ENCODE measurements around the gene EIF2D.

EIF2D gene

GRCh38 chr1:206550446-206550845, 61.8 kb downstream of the EIF2D start:
- H3K79me2 ChIP-seq = no peaks in the 10 kb centered on the region
- no peaks in the 10 kb centered on the region for H3K27me3 ChIP-seq (ENCODE audit: control insufficient read depth, insufficient read depth, low read length)
- H3K4me3 ChIP-seq (ENCODE audit: low read depth, low read length) = no peak overlapping the region
- no peak for TF ChIP-seq CTCF (IDR thresholded peaks at IDR 0.05)
- H3K36me3 ChIP-seq (ENCODE audit: control insufficient read depth, insufficient read depth, low read length) = no peaks in the 10 kb centered on the region
- no peak overlapping the region for H3K27ac ChIP-seq
- no peak overlapping the region for H3K4me2 ChIP-seq (ENCODE audit: low read length)
- no peak overlapping the region for H3K9ac ChIP-seq
- no peaks in the 10 kb centered on the region for H3K9me3 ChIP-seq (ENCODE audit: control insufficient read depth, low read length)
- no peaks in the 10 kb centered on the region for H3K4me1 ChIP-seq
- no peak overlapping the region for H2AFZ ChIP-seq

GRCh38 chr1:206547104-206547503, 65.2 kb downstream of the EIF2D start:
- H2AFZ ChIP-seq = no peak overlapping the region
- H3K27me3 ChIP-seq (ENCODE audit: control insufficient read depth, insufficient read depth, low read length) = no peaks in the 10 kb centered on the region
- TF ChIP-seq CTCF (IDR thresholded peaks at IDR 0.05) = no peak
- no peak overlapping the region for H3K4me3 ChIP-seq (ENCODE audit: low read depth, low read length)
- no peak overlapping the region for H3K27ac ChIP-seq
- no peak overlapping the region for H3K4me2 ChIP-seq (ENCODE audit: low read length)
- no peaks in the 10 kb centered on the region for H3K9me3 ChIP-seq (ENCODE audit: control insufficient read depth, low read length)
- H3K4me1 ChIP-seq = no peaks in the 10 kb centered on the region
- H3K9ac ChIP-seq = no peak overlapping the region
- H3K79me2 ChIP-seq = no peaks in the 10 kb centered on the region
- no peaks in the 10 kb centered on the region for H3K36me3 ChIP-seq (ENCODE audit: control insufficient read depth, insufficient read depth, low read length)

DNA sequence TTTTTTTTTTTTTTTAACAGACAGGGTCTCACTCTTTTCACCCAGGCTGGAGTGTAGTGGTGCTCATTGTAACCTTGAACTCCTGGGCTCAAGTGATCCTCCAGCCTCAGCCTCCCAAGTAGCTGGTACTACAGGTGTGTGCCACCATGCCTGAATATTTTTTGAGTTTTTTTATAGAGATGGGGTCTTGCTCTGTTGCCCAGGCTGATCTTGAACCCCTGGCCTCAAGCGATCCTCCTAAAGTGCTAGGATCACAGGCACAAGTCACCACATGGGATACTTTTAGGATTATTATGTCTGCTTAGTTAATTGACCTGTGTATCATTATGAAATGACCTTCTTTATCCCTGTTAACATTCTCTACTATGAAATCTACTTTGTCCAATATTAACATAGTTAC, 66.9 kb downstream of the EIF2D start:
- no peak for TF ChIP-seq CTCF (IDR thresholded peaks at IDR 0.05)
- Histone ChIP-seq H3K9ac (no peak overlapping the region), H3K79me2 (no peaks in the 10 kb centered on the region)

GRCh38 chr1:206544562-206545257, 67.6 kb downstream of the EIF2D start:
- Histone ChIP-seq H3K27me3 (ENCODE audit: control insufficient read depth, insufficient read depth, low read length) (no peaks in the 10 kb centered on the region), H3K9ac (no peak overlapping the region), H3K36me3 (ENCODE audit: control insufficient read depth, insufficient read depth, low read length) (no peaks in the 10 kb centered on the region), H3K79me2 (no peaks in the 10 kb centered on the region), H3K4me3 (ENCODE audit: low read depth, low read length) (no peak overlapping the region), H3K4me1 (no peaks in the 10 kb centered on the region), H3K9me3 (ENCODE audit: control insufficient read depth, low read length) (no peaks in the 10 kb centered on the region), H3K27ac (no peak overlapping the region), H2AFZ (no peak overlapping the region), H3K4me2 (ENCODE audit: low read length) (no peak overlapping the region)
- TF ChIP-seq CTCF (IDR thresholded peaks at IDR 0.05) = peak; percentile 77

More for the DNA sequence above, 66.9 kb downstream of the EIF2D start:
- no peak overlapping the region for H2AFZ ChIP-seq
- no peaks in the 10 kb centered on the region for H3K36me3 ChIP-seq (ENCODE audit: control insufficient read depth, insufficient read depth, low read length)
- no peak overlapping the region for H3K4me2 ChIP-seq (ENCODE audit: low read length)
- no peak overlapping the region for H3K4me3 ChIP-seq (ENCODE audit: low read depth, low read length)
- no peaks in the 10 kb centered on the region for H3K27me3 ChIP-seq (ENCODE audit: control insufficient read depth, insufficient read depth, low read length)
- H3K4me1 ChIP-seq = no peaks in the 10 kb centered on the region
- H3K9me3 ChIP-seq (ENCODE audit: control insufficient read depth, low read length) = no peaks in the 10 kb centered on the region
- no peak overlapping the region for H3K27ac ChIP-seq

All from parathyroid adenoma (tissue), 2 donors.